Epithelial cell of esophagus (primary cell): Measurements from ENCODE around the gene ECE1.

ENCODE experiments used
- DNase-seq: peaks from one replicate; pipeline ENCODE4 v3.0.0; 2010; ENCODE audit warnings: low read depth
- H3K4me3 ChIP-seq: 2 replicates; pipeline ENCODE4 v1.5.1; 2011; ENCODE audit warnings: mild to moderate bottlenecking, low read length, control low read depth
- CTCF ChIP-seq: IDR thresholded peaks from 2 replicates; pipeline ENCODE4 v1.5.1; 2011; ENCODE audit warnings: low read depth, mild to moderate bottlenecking, low read length, control low read depth, inconsistent platforms; ENCODE audit not compliant: insufficient read depth; ENCODE audit errors: missing control alignments

Gene ECE1

DNA sequence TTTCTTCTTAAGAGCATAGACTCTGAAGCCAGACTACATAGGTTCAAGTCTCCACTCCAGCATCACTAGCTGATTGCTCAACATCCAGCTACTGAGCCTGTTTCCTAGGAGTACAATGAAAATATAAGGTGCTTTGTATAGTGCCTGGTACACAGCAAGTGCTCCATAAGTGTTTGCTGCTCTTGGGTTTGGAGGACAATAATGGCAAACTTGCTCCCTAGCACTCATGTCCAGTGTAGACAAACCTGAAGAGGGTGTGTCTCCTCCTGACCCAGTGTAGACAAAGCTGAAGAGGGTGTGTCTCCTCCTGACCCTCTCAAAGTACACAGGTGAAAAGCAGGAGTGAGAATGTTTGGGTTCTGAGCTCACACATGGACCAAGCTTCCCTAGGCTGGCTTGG is 10.5 kb upstream of the ECE1 start:
- no peak for TF ChIP-seq CTCF
- no peak for DNase-seq
- no peak overlapping the region for H3K4me3 ChIP-seq

DNA sequence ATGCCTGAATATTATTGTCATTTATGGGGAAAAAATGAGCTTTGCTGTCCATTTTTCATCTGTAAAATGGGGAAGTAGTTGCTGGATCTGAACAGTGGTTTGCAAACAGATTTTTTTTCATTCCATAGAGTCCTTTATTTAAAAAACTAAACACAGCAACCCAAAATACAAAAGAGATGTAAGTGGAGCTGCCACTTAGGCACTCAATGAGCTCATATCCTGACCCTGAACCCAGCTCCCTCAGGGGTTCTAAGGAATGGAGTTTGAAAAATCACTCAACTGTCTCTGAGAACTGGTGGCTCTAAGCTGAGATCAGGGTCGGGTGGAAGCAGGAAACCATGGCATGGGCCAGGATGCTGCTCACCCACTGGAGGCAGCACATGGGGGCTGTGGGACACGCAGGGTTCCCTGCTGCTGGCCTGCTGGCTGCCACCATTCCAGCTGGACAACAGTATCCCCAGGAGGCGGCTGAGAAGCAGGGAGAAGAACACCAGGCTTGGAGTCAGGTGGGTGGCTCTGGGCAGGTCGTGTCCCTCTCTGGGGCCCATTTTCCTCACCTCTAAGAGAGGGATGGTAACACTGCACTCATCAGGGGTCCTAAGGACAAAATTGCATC is 9.6 kb upstream of the ECE1 start:
- DNase-seq = no peak
- no peak overlapping the region for H3K4me3 ChIP-seq

DNA sequence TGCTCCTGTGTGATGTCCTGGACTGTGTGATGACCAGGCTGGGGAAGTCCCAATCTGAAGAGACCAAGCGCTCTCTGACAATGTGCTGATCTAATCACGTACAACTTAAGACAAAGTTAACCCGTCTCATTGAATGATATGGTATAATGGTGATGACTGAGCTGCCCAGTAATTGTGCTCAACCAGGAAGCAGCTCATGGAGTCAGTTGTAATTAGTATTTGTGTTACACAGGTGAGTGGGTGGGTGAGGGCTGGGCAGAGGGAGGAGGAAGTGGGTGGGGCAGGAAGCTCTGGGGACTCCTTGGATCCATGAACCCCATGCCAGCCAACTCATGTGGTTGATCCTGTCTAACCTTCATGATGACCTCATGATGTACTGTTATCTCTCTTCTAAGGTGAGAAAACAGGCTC is 8.7 kb upstream of the ECE1 start:
- DNase-seq = peak; percentile 71
- no peak overlapping the region for H3K4me3 ChIP-seq
- no peak for TF ChIP-seq CTCF

More for the DNA sequence above, 9.6 kb upstream of the ECE1 start:
- no peak for TF ChIP-seq CTCF

GRCh38 chr1:21297975-21298374 is 7.7 kb upstream of the ECE1 start:
- H3K4me3 ChIP-seq = no peak overlapping the region
- DNase-seq = peak; percentile 23
- no peak for TF ChIP-seq CTCF

DNA sequence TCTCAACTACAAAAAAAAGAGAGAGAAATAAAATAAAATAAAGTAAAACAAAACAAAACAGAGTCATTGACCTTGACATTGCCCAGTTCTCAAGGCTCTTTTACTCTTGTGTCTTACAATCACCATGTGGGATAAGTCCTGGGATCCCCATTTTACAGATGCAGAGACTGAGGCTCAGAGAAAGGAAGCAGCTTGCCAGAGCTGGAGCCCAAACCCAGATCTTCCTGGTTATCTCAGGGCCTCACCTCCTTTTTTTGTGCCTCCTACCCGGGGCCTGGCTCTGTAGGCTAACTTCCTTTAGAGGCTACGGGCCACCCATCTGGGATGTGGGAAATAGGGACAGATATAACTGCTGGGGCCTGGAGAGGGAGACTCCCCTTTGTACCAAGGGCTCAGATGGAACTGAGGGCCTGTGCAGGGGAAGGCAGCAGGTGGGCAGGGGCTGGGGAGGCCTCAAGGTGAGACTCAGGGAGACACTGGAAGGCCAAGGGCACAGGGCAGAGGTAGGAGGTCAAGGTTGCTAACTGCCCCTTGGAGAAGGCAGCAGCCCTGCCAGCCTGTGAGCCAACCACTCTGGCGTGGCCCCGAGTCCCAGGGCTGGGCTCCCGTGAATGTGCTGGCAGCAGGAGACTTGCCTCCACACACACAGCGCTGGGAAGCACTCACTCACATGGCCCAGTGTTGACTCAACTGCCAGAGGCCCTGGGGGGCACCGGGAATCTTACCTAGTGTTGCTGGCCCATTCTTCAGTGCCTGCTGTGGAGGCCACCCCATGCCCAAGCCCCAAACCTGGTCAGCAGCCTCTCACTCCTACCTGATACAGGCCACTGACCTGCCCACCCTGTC is 6.5 kb upstream of the ECE1 start:
- peak; percentile 25 for DNase-seq
- TF ChIP-seq CTCF = no peak
- H3K4me3 ChIP-seq = no peak overlapping the region

DNA sequence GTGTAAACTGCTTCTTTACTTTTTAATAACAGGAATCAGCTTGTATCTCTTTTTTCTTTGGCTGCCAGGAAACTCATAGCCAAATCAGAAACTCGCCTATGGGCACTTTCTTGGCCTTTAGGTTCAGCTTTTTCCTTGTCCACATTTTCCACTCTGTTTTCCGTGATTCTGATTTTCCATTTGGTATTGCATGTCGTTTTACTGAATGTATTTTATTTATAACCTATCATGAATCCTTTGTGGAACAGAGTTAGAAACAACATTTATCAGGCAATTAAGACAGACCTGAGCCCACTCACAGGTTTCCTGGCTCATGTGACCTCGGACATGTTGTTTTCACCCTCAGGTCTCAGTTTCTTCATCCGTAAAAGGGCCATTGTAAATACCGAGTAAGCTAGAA is 5.3 kb upstream of the ECE1 start:
- TF ChIP-seq CTCF = no peak
- H3K4me3 ChIP-seq = no peak overlapping the region
- DNase-seq = no peak
